OCI-LY3 (cell line): ENCODE measurements around the gene STRIT1.

ENCODE experiments used
- EZH2phosphoT487 ChIP-seq: fragments of 200-600 bp; shearing (Covaris generic); IDR thresholded peaks from 2 replicates; pipeline ENCODE4 v1.6.1; 2018; ENCODE audit warnings: antibody characterized with exemption, mixed run types, low read depth
- TF ChIP-seq, protein P1 (sequence below): fragments of 200-600, 300-600 bp; sonication (generic); IDR thresholded peaks from 2 replicates; pipeline ENCODE4 v1.5.1; 2014; ENCODE audit warnings: antibody characterized with exemption, low read length, low read depth

DNA sequence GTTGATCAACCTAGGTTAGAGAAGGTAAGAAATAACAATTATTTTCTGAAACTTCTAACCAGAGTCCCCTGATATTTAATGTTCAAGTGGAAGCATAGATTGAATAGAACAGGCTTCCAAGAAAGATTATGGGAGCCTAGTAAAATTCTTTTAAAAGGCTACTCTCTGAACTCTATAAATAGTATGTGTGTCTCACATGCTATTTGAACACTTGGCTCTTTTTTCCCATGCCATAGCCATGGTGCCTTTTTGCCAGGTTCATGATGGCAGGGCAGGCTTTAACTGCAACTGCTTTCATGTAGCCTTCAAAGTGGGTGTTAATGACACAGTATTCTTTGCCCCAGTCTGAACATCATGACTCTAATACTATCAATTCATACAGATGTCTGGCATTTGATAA, 22.9 kb upstream of the STRIT1 start:
- TF ChIP-seq, protein P1, sequence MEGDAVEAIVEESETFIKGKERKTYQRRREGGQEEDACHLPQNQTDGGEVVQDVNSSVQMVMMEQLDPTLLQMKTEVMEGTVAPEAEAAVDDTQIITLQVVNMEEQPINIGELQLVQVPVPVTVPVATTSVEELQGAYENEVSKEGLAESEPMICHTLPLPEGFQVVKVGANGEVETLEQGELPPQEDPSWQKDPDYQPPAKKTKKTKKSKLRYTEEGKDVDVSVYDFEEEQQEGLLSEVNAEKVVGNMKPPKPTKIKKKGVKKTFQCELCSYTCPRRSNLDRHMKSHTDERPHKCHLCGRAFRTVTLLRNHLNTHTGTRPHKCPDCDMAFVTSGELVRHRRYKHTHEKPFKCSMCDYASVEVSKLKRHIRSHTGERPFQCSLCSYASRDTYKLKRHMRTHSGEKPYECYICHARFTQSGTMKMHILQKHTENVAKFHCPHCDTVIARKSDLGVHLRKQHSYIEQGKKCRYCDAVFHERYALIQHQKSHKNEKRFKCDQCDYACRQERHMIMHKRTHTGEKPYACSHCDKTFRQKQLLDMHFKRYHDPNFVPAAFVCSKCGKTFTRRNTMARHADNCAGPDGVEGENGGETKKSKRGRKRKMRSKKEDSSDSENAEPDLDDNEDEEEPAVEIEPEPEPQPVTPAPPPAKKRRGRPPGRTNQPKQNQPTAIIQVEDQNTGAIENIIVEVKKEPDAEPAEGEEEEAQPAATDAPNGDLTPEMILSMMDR, result no peak
- TF ChIP-seq EZH2phosphoT487, result no peak
